Inferior parietal cortex (tissue), 1 donor: ENCODE results near the gene EFCAB6.

Experiments
- DNase-seq: peaks from one replicate; pipeline ENCODE4 v3.0.0-alpha.2; 2016; ENCODE audit errors: extremely low spot score

The EFCAB6 gene

GRCh38 chr22:43530349-43531201, 281.5 kb downstream of the EFCAB6 start:
- DNase-seq, result no peak

DNA sequence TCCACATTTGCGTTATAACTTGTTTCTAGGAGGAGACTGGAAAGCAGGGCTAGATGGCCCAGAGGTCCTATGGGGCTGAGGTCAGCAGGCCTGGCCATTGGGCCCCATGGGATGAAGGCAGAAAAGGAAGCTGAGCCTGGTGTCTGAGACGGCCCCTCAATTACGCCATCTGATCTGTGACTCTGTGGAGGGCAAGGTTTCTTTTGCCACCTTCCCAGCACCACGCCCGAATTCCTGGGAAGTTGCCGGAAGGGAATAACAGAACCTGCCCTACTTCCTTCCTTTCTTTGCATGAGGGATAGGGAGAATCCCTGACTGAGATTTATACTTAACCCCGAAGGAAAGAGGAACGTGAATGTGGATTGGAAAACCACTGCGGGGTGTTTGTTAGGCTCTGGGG, 282.2 kb downstream of the EFCAB6 start:
- no peak for DNase-seq

GRCh38 chr22:43529461-43529860, 282.6 kb downstream of the EFCAB6 start:
- DNase-seq, result no peak

DNA sequence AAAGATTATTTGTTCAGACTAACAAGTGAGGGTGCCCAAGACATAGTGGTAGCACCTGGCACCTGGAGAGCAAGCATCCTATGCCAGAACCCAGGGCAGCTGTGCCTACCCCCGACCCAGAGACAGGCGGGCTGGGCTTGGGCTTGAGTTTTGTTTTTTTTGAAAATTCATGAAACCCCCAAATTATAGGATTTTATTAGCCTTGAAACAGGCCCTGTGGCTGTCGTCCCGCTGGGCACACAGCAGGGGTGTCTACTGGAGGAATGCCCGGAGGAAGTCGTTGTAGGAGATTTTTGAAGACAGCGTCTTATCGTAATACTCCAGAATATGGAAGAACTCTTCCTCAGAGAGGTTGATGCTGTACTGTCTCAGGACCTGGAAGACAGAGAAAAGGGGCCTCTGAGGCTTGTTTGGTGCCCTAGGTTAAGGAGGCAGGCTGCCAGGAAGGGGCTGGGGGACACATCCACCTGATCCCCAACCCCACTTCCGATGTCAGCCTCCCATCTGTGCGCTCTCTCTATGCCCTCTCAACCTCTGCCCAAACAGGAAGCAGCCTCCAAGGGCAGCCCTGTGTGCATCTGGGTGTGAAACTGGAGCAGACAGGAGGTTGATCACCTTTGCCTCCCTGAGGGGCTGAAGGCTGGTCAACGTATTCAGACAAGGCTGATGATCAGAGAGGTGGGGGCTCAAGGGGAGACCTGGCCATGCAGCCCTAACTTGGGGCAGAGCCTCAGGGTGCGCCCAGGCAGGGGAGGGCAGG, 283.3 kb downstream of the EFCAB6 start:
- DNase-seq, result no peak

DNA sequence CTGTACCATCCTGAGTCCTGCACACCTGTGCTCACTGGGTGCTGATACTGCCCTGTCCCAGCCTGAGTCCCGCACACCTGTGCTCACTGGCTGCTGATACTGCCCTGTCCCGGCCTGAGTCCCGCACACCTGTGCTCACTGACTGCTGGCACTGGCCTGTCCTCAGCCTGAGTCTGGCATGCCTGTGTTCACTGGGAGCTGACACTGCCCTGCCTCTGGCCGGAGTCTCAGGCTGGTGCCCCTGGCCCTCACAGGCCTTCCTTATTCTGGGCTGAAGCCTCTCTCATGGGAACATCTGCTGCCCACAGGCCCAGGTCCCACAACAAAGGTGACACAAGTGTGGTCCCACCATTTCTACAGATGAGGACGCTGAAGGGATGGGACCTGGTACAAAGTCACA, 285.2 kb downstream of the EFCAB6 start:
- DNase-seq, result no peak

DNA sequence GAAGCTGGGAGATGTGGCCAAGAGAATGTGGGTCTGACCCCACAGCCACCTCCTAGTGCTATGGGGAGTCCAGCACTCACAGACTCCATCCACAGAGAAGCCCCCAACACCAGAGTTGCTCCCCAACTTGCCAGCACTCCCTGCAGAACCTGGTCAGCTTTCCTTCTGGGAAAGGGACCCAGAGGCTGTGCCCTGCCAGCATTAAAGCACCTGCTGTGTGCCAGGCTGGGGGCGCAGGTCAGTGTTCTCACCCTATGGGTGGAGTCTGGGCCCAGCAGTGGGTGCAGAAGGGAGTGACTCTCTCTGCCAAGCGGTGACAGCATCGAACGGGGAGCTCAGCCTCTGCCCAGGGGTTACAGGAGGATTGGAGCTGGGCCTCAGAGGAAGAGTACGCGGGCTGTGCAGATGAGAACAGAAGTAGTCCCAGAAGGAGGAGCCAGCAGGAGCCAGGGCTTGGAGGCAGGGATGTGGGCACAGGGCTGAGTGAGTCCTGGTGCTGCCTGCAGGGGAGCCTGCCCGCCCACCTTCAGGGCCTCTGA, 285.9 kb downstream of the EFCAB6 start:
- no peak for DNase-seq

DNA sequence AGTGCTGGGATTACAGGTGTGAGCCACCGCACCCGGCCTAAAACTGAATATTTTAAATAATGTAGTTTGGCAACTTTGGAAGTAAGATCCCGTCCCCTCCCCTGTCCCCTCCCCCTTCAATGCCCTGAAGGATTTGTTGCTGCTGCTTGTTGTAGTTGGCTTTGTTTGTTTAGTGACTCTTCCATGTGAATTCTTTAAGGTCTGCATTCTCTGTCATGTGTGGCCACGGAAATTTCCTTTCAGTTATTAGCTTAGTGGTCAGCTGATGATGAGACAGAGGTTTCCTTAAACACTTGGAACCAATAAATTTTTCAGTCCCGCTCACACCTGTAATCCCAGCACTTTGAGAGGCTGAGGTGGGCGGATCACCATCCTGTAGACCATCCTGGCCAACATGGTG, 290.4 kb downstream of the EFCAB6 start:
- no peak for DNase-seq

GRCh38 chr22:43520632-43521039, 291.5 kb downstream of the EFCAB6 start:
- DNase-seq, result no peak

- DNase-seq, result no peak
Observed at GRCh38 chr22:43516996-43517635, 295.0 kb downstream of the EFCAB6 start.

DNA sequence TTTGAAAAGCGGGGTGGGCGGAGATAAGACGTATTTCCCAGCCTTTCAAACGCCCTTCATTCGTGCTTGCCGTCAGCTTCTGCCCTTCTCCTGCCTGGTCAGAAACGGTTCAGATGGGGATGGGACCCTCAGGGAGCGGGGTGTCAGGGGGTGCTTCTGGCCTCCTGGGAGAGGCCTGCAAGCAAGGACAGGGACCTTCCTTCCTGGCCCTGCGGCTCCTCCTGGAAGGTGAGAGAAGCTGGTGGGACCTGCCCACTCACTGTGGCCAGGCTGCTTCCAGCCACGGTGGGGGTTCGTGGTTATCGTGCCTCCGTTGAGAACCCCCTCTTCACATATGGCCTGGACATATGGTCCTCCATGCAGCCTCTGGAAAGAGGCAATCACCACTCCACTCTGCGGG, 295.7 kb downstream of the EFCAB6 start:
- DNase-seq, result no peak

DNA sequence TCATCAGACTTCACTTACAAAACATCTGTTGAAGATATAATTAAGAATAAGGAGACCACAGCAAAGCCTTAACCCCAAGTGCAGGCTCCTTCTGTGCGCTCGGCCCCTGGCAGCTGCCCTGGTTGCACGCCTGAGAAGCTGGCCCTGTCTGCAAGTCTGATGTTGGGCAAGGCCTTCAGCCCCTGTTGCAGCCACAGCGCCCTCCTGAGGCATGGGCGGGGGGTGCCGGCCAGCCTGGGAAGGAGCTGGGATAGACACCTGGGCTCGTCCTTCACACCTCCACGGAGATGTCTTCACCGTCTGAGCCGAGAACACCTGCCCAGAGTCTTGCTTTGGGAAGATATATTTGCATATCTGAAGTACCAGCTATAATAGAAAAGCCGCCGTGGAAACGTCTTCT, 296.2 kb downstream of the EFCAB6 start:
- no peak for DNase-seq

- DNase-seq, result no peak
Observed at GRCh38 chr22:43515411-43515810, 296.7 kb downstream of the EFCAB6 start.

DNA sequence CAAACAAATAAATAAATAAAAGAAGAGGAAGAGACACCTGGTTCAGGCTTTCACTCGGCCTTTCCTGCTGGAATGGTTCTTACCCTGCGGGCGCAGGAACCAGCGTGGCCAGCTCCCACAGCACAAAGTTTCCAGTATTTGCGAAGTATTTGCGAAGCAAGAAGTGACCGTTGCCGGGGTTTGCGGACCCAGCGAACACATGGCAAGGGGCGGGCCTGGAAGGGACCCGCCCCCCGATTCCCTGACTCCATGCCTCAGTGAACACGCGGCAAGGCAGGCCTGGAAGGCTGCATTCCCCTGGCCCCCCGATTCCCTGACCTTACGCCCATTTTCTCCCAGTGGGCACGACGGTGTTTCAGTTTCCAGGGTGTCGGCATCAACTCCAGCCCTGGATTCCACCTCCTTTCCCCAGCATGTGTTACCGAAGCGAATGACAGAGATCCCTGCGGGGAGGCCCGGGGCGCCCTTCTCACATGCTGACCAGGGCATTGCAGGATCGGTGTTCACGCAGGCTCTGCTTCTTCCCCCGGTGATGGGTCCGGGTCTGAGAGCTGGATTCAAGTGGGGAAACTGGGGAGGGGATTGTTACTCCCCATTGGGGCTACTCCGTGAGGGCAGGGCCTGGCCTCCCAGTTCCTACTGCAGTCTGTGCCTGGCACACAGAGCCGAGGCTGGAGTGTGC, 297.5 kb downstream of the EFCAB6 start:
- DNase-seq, result no peak

DNA sequence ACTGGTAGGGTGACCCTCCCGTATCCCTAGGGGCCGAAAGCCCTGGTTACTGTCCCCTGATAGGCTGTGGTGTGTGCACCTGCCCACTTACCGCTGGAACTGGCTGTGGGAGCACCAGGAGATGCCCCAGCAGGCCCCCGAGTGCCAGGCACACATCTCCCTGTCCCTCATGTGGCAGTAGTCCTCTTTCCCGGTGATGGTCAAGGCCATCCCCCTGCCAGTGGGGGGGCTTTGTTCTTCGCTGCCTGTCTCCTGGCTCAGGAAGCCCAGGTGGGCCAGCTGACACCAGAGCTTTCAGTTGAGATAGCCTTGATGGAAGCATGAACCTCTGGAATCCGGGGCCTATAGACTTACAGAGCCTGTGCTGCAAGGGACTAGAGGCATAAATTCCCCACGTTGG, 299.8 kb downstream of the EFCAB6 start:
- no peak for DNase-seq

DNA sequence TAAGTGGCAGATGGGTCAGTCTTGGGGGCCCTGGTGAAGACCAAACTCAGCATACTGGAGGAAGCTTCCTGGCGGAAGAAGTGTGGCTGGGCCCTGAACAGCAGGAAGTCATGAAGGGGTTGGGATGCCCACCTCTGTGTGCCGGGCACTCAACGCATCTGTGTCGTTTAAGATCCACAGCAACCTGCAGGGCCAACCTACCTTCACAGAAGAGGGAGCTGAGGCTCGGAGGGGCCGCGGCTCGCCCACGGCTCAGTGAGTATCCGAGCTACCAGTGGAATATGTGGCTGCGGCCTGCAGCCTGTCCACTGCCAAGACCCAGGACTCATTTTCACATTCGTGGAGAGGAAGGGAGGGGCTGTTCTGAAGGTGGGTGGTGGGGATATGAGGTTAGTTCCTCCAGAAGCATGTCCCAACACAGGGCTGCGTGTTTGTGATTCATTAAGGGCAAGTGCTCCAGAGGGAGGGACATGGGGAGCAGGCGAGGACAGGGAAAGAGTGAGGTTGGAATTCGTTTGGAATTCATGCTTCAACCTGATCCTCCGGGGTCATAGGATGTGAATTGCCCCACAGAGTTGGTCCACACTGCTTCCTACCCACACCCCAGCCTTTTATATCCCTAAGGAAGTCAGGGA, 300.7 kb downstream of the EFCAB6 start:
- no peak for DNase-seq

GRCh38 chr22:43510281-43511070, 301.6 kb downstream of the EFCAB6 start:
- DNase-seq, result no peak

GRCh38 chr22:43509337-43509736, 302.8 kb downstream of the EFCAB6 start:
- no peak for DNase-seq

DNA sequence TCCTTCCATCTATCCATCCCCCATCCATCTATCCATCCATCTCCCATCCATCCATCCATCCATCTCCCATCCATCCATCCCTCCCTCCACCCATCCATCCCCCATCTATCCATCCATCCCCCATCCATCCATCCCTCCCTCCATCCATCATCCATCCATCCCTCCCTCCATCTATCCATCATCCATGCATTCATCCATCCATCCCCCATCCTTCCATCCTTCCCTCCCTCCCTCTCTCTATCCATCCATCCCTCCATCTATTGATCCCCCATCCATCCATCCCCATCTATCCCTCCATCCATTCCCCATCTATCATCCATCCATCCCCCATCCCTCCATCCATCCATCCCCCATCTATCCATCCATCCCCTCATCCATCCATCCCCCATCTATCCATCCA, 303.6 kb downstream of the EFCAB6 start:
- no peak for DNase-seq

DNA sequence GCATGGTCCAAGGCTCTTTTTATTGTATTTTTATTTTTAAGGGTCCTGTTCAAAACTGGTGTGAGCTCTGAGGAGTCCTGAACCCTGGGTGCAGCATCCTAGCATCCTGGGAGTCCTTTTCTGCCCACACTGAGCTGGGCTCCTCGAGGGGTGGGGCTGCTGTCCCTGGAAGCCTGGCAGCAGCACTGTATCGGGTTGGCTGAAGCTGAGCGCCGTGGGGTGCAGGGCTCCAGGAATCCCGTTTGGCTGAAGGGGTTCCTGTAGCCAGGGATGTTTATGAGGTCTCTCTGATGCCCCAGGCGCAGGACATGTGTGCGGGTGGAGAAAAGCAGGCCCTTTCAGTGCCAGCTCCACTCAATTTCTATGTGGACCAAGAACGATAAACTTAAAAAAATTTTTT, 304.9 kb downstream of the EFCAB6 start:
- no peak for DNase-seq

DNA sequence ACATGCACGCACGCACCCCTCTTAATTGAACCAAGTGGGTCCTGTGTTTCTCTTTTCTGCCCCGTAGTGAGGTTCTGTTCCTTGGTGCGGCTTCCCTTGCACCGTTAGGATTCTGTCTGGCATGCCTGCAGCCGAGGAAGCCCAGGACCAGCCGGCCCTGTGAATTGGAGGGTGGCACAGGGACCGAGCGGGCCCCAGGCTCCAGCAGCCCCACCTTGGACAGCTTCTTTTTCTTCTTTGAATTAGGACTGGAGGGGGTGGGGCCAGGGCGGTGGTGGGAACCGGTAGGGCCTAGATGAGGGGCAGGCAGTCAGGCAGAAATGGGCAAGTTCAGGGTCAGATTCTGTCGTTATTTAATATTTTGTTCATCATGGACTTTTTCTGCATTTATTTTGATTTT, 305.6 kb downstream of the EFCAB6 start:
- no peak for DNase-seq

DNA sequence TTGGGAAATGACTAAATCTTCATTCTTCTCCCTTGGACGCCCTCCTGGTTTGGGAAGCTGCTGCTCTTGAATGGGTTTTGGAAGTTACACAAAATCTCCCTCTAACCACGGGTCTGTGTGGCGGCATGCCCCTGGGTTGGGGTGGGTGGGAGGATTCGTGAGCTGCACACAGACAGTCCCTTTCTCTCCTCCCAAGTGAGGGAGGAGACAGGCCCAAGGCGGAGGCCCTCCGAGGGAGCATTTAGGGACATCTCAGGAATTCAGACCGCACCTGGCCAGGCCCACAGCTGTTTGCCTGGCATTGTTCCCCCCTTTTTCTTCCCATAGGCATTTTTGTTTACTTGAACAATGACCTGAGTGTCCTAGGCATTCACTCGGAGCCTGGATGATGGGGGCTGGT, 306.2 kb downstream of the EFCAB6 start:
- no peak for DNase-seq
